OCI-LY7 (cell line): ENCODE measurements around the gene TCHH. TPM values are rescaled to one million over a fixed set of nuclear protein-coding genes. Genes with fewer than 3 reads are reported as not detected.
"Not testable (repeated sequence)": the region's sequence is repeated elsewhere in the genome, so short reads cannot be mapped to it uniquely, and the experiment has no call there.

ENCODE experiments used
- BruUV-seq: library from RNA; stranded (reverse); fragments of 400-500 nt; replicated peaks from 2 replicates; lab custom pipeline; 2021; lab: Mats Ljungman, UMichigan
- CTCF ChIA-PET: fragments of 300-600 bp; sonication (Branson Sonifier 250); formaldehyde crosslinking; loops from one replicate; lab custom pipeline; 2022; ENCODE audit warnings: antibody characterized with exemption; ENCODE audit not compliant: unreplicated experiment; lab: Charles Lee
- POLR2A ChIA-PET: fragments of 300-600 bp; sonication (Branson Sonifier 250); formaldehyde crosslinking; loops from one replicate; lab custom pipeline; 2022; ENCODE audit warnings: antibody characterized with exemption; lab: Charles Lee
- DNase-seq: peaks from one replicate; pipeline ENCODE4 v3.0.0-alpha.2; 2015; ENCODE audit warnings: low spot score
- H2AFZ ChIP-seq: fragments of 200-600 bp; sonication (generic), shearing (Covaris generic); 2 replicates; pipeline ENCODE4 v1.6.1; 2014; ENCODE audit warnings: mild to moderate bottlenecking, antibody characterized with exemption, low read length, moderate library complexity
- H3K27ac ChIP-seq: fragments of 200-600 bp; sonication (generic); 2 replicates; pipeline ENCODE4 v1.5.1; 2014; ENCODE audit warnings: mixed run types, low read depth, mild to moderate bottlenecking, moderate library complexity, low read length, inconsistent platforms; ENCODE audit not compliant: poor library complexity, severe bottlenecking
- H3K36me3 ChIP-seq: fragments of 200-600 bp; sonication (generic); 2 replicates; pipeline ENCODE4 v1.6.1; 2014; ENCODE audit warnings: mild to moderate bottlenecking, antibody characterized with exemption, low read length, moderate library complexity, mixed read lengths; ENCODE audit not compliant: insufficient read depth
- H3K4me1 ChIP-seq: fragments of 200-600 bp; sonication (generic); 2 replicates; pipeline ENCODE4 v1.5.1; 2014; ENCODE audit warnings: mild to moderate bottlenecking, low read length; ENCODE audit not compliant: insufficient read depth, poor library complexity, severe bottlenecking
- H3K4me2 ChIP-seq: fragments of 200-600 bp; sonication (generic); 2 replicates; pipeline ENCODE4 v1.6.1; 2014; ENCODE audit warnings: mild to moderate bottlenecking, low read length
- H3K4me3 ChIP-seq: fragments of 200-600 bp; sonication (generic); 2 replicates; pipeline ENCODE4 v1.5.1; 2014; ENCODE audit warnings: mild to moderate bottlenecking, low read depth, low read length; ENCODE audit not compliant: poor library complexity, severe bottlenecking
- H3K79me2 ChIP-seq: fragments of 200-600 bp; sonication (generic); 2 replicates; pipeline ENCODE4 v1.6.1; 2016; ENCODE audit warnings: low read depth, mild to moderate bottlenecking, low read length, moderate library complexity, mixed read lengths; ENCODE audit not compliant: insufficient read depth
- H3K9me2 ChIP-seq: fragments of 200-600 bp; sonication (generic); 2 replicates; pipeline ENCODE4 v1.6.1; 2016; ENCODE audit warnings: mild to moderate bottlenecking, low read length, mixed read lengths; ENCODE audit not compliant: insufficient read depth
- H3K9me3 ChIP-seq: fragments of 200-600 bp; sonication (generic); 2 replicates; pipeline ENCODE4 v1.6.1; 2014; ENCODE audit warnings: mild to moderate bottlenecking, mixed run types, low read length, mixed read lengths
- H4K20me1 ChIP-seq: fragments of 200-600 bp; sonication (generic); 2 replicates; pipeline ENCODE4 v1.6.1; 2014; ENCODE audit warnings: mild to moderate bottlenecking, antibody characterized with exemption, low read length, moderate library complexity, mixed read lengths; ENCODE audit not compliant: insufficient read depth
- CTCF ChIP-seq: fragments of 200-600 bp; sonication (generic); conservative IDR thresholded peaks from 2 replicates; pipeline ENCODE4 v1.5.1; 2014; ENCODE audit warnings: mild to moderate bottlenecking, antibody characterized with exemption, low read length, moderate library complexity, mixed read lengths
- EZH2phosphoT487 ChIP-seq: fragments of 200-600 bp; sonication (generic); IDR thresholded peaks from 2 replicates; pipeline ENCODE4 v1.6.1; 2018; ENCODE audit warnings: low read depth, borderline replicate concordance, mild to moderate bottlenecking, mixed run types, antibody characterized with exemption, low read length, moderate library complexity, mixed read lengths
- intact Hi-C: fragments of 100-400 bp; cut with micrococcal nuclease; formaldehyde crosslinking; loops from one replicate; pipeline ENCODE4 v1.10.0; 2022; ENCODE audit not compliant: unreplicated experiment
- total RNA-seq, 2 experiments: library from RNA; depleted of rRNA in 1 of 2; stranded (reverse); fragments of >200 nt in 1 of 2; shearing (Covaris generic) in 1 of 2; gene quantifications; 2 replicates each; pipeline ENCODE4 v1.2.3, GENCODE V29; 2014 to 2022

TCHH gene
- total RNA-seq, 2 experiments from 2014 or later = not detected

GRCh38 chr1:152148051-152148450, 32.8 kb upstream of the TCHH start:
- no peak overlapping the region for H2AFZ ChIP-seq
- DNase-seq = no peak
- H3K4me1 ChIP-seq = no peaks in the 10 kb centered on the region
- ChIA-PET POLR2A (no interaction called here), CTCF (no interaction called here)
- intact Hi-C loops = no loop called here
- H4K20me1 ChIP-seq = no peaks in the 10 kb centered on the region
- no TSS peak for BruUV-seq
- H3K4me3 ChIP-seq = no peak overlapping the region
- TF ChIP-seq CTCF = no peak
- TF ChIP-seq EZH2phosphoT487 = no peak
- no peaks in the 10 kb centered on the region for H3K9me3 ChIP-seq
- no peaks in the 10 kb centered on the region for H3K36me3 ChIP-seq
- no peak overlapping the region for H3K27ac ChIP-seq
- H3K9me2 ChIP-seq = no peaks in the 10 kb centered on the region
- H3K4me2 ChIP-seq = no peak overlapping the region
- no peaks in the 10 kb centered on the region for H3K79me2 ChIP-seq

- no TSS peak for BruUV-seq
- DNase-seq = no peak
- Histone ChIP-seq H3K4me3 (no peak overlapping the region), H3K4me2 (no peak overlapping the region), H2AFZ (no peak overlapping the region), H3K4me1 (no peaks in the 10 kb centered on the region), H3K36me3 (no peaks in the 10 kb centered on the region), H3K79me2 (no peaks in the 10 kb centered on the region), H3K9me3 (no peaks in the 10 kb centered on the region), H3K9me2 (no peaks in the 10 kb centered on the region), H3K27ac (no peak overlapping the region), H4K20me1 (no peaks in the 10 kb centered on the region)
- intact Hi-C loops = no loop called here
- POLR2A ChIA-PET = no interaction called here
- TF ChIP-seq CTCF = no peak
- TF ChIP-seq EZH2phosphoT487 = no peak
- CTCF ChIA-PET = no interaction called here
These were observed 30.5 kb upstream of the TCHH start for GRCh38 chr1:152145769-152146168.

- H3K27ac ChIP-seq, intact Hi-C loops, H3K36me3 ChIP-seq, H4K20me1 ChIP-seq, H3K4me1 ChIP-seq, H3K4me3 ChIP-seq, H3K9me2 ChIP-seq, DNase-seq, POLR2A ChIA-PET, H2AFZ ChIP-seq, H3K4me2 ChIP-seq, BruUV-seq, H3K79me2 ChIP-seq, H3K9me3 ChIP-seq, CTCF ChIA-PET: not testable (repeated sequence)
These were observed 29.5 kb upstream of the TCHH start for GRCh38 chr1:152144674-152145183.
